NCI-H2081 (cell line): Measurements from ENCODE around the gene JMJD6.
A peak's percentile ranks its signal among the peaks of the same experiment; 100 is the strongest.
"Not testable (repeated sequence)": the region's sequence is repeated elsewhere in the genome, so short reads cannot be mapped to it uniquely, and the experiment has no call there.

ENCODE experiments used
- DNase-seq, 2 experiments: peaks; one replicate each; lab custom pipeline; 2025; lab: John Stamatoyannopoulos, UW

JMJD6 gene

DNA sequence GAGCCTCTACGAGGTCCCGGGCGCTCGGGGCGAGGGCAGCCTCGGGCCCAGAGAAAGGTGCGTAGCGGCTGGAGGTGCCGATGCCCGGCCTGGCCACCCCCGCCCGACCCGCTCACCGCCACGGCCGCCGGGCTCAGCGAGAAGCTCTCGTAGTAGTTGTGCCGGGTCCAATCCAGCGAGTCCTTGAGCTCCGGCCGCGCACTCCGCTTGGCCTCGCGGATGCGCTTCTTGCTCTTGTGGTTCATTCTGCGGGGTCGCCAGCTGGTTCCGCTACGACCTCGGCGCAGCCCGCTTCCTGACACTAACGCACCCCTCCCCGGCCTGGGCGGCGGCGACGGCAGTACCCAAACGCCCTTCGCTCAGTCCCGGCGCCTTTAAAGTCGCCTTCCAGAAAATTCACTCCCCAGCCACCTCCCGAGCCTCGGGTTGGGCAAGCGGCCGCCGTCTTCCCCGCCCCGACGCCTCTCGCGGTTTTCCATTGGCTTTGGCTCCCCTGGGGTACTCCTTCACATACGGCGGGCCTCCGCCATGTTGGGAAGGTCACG is at the start of gene JMJD6:
JMJD6 (minus strand) TSS at position 376 of the 545 bp plus-strand sequence; CDS start at position 245, 131 bp downstream.
- DNase-seq: peak; percentile 96 to 98

DNA sequence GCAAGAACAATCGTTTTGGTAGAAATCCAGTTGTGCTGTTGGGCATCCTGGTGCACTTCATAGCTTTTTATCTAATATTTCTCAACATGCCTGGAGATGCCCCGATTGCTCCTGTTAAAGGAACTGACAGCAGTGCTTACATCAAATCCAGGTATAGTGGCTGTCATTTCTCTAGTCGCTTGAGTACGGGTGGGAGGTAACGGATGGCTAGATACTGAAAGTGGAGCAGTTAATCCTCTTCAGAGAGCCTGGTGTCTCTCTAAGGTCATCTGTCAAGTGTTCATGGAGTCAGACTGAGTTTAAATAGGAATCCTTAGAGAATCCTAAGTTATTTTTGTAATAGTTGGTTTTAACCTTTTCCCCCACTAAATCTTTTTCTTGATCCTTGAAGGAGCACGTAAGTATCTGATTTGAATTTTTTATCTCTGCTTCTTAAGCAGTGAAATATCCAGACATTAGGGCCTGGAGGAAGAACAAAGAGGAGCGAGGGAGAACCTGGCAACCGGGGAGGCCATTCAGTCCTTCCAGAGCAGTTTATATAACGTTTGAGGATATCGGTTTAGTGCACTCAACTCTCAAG is 48.7 kb upstream of the JMJD6 start:
- no peak for DNase-seq

DNA sequence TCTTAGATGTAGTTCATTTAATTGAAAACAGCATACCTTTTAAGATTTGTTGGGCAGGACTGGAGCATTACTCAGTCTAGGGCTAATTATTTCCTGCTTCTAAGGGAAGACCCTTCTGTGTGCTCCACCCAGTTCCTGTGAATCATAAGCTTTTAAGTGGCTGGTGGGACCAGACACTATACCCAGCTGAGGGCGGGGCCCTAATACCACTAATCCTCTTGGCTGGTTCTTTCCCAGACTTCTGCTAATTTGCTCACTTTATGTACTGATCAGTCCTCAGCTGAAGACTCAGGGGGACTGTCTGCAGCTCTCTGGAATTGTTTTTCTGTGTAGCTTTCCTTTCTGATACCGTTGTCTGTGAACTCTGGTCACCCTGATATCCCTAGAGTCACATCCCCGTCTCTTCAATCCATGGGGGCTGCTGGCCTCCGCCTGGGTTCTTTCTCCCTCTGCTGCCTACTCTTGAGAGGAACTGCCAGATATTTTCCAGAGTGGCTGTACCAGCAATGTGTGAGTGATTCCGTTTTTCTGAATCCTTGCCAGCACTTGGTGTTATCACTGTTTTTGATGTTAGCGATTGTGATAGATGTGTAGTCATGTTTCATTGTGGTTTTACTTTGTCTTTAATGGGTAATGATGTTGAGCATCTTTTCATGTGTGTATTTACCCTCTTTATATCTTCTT is 46.6 kb upstream of the JMJD6 start:
- no peak for DNase-seq

DNA sequence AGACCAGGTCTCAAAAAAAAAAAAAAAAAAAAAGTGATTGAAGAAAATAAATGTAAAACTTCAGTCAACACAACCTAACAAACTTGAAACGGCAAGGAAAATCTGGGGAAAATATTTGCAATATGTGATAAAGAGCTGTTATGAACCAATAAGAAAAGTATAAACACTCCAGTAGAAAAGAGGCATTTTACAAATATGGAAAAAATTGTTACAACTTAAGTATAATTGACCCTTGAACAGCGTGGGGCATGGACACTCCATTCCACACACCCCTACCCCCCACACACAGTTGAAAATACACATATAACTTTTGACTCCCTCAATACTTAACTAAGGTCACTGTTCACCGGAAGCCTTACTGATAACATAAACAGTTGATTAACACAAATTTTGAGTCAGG is 32.2 kb upstream of the JMJD6 start:
- no peak for DNase-seq

DNA sequence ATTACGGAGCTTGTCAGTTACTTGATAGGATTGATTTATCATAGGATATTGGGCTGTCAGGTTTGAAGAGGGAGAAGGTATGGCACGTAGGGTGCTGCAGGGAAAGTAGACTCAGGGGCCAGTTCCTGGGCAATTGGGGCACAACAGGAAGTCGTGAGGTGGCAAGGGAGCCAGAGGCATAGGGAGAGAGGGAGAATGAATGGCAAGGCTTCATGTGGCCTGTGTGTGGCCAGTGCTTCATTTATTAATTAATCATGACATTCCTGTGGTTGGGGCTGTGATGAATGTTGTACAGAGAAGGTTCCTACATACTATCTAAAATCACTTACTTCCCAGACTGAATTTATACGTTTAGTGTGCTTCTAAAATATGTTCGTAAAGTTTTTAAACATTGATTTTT is 30.9 kb upstream of the JMJD6 start:
- DNase-seq: no peak

DNA sequence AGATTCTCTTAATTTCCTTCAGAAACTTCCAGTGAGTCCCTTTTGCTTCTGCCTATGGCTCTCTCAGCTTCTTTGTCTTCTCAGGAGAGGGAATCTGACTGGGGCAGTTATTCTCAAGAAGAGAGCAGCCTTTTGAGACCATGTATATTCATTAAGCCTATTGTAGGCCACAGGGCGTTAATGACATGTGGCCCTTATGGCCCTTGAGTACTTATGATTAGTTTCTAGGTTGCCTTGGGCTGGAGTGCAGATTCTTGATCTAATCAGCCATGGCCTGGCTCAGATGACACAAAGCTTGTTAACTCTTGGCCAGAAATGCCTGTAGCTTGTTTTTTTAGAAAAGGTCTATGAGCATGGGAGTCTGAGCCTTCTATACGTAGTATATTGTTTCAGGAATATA is 28.9 kb upstream of the JMJD6 start:
- no peak for DNase-seq

DNA sequence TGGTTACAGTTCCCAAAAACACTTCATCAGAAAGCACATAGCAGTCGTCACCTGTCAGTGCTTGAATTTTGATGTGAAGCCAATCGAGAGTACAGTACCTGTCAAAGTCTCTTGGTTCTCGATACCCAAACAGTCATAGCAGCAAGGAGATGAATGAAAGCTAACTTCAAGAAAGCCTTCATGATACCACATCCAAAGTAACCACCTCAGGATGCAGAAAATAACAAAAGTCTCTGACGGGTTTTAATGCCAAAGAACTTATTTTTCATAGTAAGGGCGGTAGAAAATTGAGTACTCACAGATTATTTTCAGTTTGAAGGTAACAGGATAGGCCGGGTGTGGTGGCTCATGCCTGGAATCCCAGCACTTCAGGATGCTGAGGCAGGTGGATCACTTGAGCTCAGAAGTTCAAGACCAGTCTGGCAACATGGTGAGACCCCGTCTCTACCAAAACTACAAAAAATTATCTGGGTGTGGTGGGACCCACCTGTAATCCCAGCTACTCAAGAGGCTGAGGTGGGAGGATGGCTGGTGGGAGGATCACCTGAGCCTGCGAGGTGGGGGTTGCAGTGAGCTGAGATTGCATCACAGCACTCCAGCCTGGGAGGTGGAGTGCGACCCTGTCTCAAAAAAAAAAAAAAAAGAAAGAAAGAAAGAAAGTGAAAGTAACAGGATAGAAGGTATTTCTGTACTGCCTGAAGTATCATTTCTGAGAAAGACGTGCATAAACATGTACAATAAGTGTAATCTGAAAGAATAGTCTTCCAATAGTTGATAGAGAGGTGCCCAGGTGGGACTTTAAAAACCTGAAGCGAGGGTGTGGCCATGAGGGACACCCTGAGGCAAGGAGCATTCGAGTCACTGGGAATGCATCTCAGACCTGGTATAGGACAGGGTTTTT is 26.9 kb upstream of the JMJD6 start:
- DNase-seq: no peak

DNA sequence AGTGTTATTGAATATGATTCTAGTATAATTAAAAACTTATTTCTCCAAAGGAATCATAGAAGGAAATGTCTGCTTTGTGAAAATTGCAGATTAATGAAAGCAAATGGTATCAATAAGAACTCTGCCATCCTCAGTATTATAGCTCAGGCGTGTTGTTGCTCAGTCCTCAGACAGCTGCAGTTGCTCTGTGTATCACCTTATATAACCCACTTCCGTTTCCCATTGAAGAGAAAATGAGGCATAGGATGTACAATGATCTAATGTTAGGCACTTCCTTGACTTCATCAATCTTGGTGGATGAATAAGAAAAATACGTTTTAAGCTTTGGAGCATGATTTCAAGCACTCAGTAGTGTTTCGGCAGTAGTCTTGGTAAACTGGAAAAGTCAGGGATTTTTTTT is 25.6 kb upstream of the JMJD6 start:
- no peak for DNase-seq

DNA sequence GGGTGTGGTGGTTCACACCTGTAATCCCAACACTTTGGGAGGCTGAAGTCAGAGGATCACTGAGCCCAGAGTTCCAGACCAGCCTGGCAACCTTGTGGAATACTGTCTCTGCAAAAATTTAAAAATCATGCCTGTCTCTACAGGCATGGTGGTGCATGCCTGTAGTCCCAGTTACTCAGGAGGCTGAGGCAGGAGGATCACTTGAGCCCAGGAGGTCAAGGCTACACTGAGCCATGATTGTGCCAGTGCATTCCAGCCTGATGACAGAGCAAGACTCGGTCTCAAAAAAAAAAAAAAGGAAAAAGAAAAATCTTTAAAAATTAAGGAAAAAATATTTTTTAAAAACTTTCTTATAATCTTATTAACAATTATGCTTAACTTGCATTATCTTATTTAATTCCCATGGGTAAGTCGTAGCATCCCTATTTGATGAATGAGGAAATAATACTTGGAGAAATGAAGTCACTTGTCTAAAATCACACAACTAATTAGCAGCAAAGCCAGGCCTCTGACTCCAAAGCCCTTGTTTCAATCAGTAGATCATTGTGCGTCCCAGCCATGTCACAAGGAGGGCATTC is 25.1 kb upstream of the JMJD6 start:
- DNase-seq: no peak

DNA sequence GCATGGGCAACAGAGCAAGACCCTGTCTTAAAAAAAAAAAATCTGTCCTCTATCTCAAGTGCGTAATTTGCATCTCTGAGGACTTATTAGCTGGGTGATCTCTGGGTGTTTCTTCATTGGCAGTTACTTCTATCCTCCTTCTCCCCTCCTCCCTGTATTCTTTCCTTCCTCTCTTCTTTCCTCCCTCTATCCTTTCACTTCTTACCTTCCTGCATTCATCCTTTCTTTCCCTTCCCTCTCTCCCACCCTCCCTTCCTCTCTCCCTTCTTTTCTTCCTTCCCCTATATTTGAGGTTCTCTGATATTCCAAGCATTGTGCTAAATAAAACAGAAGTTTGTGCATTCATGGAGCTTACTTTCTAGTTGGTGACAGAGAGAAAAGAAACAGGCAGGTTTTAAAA is 22.3 kb upstream of the JMJD6 start:
- no peak for DNase-seq

DNA sequence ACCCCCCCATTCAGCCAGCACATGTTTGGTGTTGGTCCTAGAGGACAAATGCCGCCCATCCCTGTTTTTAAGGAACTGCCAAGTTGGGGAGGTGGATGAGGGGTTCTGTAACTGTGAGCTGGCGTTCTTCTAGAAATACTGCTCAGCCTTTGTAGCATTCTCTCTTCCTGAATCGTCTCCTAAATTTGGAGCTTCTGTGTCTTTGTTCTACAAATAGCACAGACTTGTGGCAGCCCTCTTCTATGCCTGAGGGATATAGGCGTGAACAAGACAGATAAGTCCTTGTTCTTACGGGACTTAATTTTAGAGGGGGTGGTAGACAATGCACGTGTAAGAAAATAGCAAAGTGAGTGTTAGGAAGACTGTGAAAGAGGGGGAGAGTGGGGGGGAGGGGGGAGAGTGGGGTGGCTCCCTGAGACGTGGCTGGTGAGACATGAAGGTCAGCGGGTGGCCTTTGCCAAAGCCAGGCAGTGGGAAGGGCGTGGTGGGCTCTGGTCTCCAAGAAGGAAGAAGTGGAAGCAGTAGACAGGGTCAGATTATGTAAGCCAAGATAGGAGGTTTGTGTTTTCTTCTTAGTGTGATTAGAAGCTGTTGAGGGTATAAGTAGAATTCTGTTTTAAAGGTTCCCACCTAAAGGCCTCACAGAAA is 21.4 kb upstream of the JMJD6 start:
- no peak for DNase-seq

DNA sequence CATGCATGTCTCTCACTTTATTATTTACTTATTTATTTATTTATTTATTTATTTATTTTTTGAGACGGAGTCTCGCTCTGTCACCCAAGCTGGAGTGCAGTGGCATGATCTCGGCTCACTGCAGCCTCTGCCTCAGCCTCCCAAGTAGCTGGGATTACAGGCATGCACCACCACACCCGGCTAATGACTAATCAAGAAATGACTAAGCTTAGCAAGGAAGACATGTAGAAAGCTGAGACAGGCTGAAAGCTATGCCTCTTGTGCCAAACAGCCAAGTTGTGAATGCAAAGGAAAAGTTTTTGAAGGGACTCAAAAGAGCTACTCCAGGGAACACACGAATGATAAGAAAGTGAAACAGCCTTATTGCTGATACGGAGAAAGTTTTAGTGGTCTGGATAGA is 19.4 kb upstream of the JMJD6 start:
- not testable (repeated sequence) for DNase-seq

DNA sequence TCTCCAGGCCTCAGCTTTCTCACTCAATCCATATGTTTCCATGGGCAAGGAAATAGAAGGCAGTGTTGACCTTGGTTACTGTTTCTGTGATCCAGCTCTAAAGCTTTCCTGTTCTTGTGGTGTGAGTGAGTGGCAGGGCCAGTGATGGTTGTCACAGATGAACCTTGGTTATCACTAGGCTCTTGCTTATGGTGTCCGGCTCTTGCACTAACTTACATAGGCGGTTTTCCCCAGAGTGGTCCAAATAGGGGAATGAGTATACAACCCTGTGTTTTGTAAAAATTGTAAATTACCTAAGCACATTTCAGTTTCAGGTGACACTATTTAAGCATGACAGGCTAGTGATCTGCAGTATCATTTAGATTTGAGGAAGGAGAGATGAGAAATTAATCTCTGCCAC is 18.3 kb upstream of the JMJD6 start:
- DNase-seq: no peak

DNA sequence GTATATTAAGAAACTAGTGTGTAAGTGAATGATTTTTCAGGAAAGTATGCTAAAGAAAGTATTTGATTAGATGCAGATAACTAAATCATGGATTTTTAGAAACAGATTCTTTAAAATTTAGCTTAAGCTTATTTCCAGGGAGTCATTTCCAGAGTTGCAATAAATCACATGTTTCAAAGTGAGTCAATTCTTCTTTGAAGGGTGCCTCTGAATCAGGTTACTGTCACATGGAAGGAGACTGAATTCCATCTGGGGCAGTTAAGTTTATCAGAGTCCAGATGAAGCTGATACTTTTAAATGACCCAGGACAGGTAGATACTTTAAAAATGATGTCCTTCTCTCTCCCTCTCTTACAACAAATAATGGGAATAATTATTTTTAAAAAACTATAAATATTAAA is 16.6 kb upstream of the JMJD6 start:
- no peak for DNase-seq

DNA sequence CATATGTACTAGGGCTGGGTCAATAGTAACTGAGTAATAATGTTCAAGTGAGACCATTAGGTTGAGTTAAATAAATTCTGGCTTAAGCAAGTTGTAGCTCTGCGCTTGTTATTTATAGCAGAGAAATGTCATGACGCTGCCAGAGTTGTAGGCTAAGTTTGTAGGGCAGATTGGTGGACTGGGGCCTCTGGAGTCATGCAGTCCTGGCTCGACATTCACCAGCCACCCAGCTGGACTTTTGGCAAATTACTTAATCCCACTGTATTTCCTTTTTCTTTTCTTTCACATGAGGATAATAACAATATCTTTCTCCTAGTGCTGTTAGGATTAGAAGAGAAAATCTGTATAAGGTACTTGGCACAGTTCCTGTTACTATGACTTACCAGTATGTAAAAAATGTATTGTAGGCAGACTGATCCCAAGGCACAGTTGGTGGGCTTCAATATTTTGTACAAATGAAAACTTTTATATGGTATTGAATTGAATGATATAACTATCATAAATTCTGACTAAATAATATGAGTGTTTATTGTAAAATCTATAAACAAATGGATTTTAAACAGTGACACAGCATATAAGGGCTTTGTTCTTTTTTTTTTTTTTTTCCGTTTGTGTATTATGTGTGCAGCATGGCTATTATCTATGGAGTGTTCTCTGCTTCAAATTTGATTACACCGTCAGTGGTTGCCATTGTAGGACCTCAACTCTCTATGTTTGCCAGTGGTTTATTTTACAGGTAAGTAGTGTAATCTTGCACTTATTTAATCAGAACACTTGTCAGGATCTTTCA is 14.1 kb upstream of the JMJD6 start:
- peak in 1 of 2 experiments; percentile 67 for DNase-seq

DNA sequence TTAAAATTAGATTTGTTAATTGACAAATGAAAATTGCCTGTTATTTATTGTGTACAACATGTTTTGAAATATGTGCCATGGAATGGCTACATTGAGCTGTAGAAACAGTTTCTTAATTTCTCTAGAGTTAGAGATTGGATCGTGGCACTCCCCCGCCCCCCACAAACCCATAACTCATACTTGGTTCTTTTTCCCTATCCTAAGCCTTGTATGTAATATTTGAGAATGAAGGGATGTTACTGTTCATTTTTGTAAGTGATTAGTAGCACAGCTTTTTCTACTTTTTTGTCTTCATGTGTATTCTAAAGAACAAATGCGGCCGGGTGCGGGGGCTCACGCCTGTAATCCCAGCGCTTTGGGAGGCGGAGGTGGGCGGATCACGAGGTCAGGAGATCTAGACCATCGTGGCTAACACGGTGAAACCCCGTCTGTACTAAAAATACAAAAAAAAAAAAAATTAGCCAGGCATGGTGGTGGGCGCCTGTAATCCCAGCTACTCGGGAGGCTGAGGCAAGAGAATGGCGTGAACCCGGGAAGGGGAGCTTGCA is 13.2 kb upstream of the JMJD6 start:
- DNase-seq: not testable (repeated sequence)

DNA sequence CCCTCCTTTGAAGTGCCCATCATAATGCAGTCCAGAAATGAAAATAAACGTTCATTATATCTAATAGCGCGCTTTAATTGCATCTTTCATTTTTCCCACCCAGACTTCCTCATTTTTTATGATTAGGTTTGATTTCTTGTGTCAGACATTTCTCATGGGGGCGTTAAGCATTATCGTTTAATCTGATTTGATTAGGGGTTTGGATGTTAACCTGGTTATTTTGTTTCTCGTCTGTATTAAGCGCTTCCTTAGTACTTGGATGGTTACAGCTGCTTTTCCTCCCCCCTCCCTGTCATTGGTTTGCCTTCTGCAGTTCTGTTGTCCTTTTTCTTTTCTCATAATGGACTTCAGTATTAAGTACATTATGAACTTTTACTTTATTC is 12.1 kb upstream of the JMJD6 start:
- DNase-seq: peak in 1 of 2 experiments; percentile 20

DNA sequence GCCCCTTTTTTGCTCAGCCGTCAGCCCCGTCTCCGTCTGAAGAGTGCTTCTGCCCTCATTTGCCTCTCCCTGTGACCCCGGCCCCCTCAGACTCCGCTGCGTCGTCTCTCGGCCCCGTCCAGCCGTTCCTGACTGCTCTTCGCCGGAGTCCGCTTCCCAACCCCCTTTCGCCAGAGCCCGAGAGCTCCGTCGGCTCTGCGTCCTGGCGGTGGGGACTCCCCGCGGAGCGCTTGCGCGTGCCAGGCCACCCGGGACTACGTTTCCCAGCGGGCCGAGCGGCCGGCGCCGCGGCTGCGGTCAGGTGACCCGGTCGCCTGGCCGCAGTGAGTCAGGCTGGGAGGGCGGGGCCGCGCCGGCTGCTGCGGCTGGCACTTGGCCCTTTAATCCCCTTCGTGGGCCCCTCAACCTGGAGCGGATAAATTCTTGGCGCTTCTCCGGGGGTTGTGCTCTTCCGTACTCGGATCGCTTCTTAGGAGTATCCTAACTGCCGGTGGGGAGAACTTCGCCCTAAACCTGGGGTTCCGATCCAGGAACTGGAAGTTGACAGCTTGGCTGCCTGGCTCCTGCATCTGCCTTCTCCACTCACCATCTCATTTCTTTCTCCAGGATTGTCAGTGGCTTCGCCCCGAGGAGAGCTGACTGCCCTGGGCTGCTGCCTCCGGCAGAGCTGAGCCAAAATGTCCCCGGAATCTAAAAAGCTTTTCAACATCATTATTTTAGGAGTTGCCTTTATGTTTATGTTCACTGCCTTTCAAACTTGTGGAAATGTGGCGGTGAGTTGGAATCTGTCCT is 11.5 kb upstream of the JMJD6 start, which contains the start of gene MFSD11:
MFSD11 (plus strand) TSS at position 444 of the 792 bp plus-strand sequence; CDS start at position 678, 234 bp downstream.
- DNase-seq: peak; percentile 97

DNA sequence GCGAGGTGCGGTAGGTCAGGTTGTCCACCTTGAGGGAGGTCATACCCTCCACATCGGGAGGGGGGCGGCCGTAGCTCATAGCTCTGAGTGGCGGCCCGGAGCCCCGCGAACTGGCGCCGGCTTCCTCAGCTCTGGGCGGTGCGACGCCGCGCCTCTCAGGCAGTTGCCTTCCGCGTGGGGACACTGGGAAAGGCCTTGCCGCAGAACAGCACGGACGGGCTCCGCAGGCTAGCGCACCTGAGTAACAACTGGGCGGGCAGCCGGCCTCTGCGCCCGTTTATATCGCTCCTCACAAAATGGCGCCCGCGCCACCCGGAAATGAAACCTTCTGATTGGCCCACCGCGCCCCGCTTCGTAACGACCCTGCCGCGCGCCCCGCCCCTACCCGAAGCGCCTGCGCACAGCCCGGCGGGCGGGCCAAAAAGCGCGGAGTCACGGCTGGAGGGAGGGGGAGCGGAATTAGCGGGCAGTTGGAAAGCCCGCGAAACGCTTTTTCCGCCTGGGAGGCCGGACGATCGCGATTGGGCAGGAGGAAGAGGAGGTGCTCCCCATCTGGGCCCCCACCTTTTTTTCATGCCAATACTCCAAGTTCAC is 10.8 kb upstream of the JMJD6 start, which contains the start of gene SRSF2:
SRSF2 (minus strand) TSS at position 250 of the 594 bp plus-strand sequence; CDS start at position 79, 171 bp downstream.
- peak; percentile 100 for DNase-seq
